ENCODE data around the gene PLA2G2C.

The PLA2G2C gene

DNA sequence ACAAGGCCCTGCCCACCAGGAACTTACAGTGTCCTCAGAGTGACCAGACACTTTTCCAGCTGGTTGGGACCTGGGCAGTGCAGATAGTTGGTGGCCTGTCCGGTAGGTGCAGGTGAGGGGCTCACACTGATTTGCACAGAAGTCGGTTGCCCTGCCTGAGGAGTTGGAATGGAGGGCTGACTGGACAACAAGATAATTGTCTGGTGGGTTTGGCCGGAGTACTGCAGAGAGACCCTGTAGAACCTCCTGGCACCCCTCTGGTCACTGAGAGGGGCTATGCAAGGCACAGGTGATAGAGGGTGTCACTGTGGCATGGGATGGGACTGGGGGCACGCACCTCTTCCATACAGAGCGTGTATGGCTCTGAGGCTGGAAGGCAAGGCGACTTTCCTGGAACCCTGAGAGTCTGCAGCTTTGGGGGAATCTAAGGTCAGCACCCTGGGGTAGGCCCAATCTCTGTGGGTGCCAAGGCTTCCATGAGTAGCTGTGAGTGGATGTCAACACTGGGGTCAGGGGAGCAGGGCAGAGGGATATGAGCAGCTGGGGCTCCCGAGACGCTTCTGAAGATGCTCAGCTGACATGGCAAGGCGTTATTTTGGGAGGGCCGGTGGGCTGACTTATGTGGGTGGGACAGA lies 59.4 kb downstream of the PLA2G2C start:
- Histone ChIP-seq H3K36me3 (ENCODE audit: control insufficient read depth, insufficient read depth, low read length) (no peaks in the 10 kb centered on the region), H3K9ac (no peak overlapping the region), H3K27ac (no peak overlapping the region), H3K79me2 (no peaks in the 10 kb centered on the region), H3K9me3 (ENCODE audit: control insufficient read depth, low read length) (no peaks in the 10 kb centered on the region), H3K27me3 (ENCODE audit: control insufficient read depth, insufficient read depth, low read length) (no peaks in the 10 kb centered on the region), H3K4me2 (ENCODE audit: low read length) (no peak overlapping the region), H3K4me3 (ENCODE audit: low read depth, low read length) (no peak overlapping the region), H2AFZ (no peak overlapping the region), H3K4me1 (no peaks in the 10 kb centered on the region)
- TF ChIP-seq, protein P1, sequence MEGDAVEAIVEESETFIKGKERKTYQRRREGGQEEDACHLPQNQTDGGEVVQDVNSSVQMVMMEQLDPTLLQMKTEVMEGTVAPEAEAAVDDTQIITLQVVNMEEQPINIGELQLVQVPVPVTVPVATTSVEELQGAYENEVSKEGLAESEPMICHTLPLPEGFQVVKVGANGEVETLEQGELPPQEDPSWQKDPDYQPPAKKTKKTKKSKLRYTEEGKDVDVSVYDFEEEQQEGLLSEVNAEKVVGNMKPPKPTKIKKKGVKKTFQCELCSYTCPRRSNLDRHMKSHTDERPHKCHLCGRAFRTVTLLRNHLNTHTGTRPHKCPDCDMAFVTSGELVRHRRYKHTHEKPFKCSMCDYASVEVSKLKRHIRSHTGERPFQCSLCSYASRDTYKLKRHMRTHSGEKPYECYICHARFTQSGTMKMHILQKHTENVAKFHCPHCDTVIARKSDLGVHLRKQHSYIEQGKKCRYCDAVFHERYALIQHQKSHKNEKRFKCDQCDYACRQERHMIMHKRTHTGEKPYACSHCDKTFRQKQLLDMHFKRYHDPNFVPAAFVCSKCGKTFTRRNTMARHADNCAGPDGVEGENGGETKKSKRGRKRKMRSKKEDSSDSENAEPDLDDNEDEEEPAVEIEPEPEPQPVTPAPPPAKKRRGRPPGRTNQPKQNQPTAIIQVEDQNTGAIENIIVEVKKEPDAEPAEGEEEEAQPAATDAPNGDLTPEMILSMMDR (IDR thresholded peaks at IDR 0.05): no peak

DNA sequence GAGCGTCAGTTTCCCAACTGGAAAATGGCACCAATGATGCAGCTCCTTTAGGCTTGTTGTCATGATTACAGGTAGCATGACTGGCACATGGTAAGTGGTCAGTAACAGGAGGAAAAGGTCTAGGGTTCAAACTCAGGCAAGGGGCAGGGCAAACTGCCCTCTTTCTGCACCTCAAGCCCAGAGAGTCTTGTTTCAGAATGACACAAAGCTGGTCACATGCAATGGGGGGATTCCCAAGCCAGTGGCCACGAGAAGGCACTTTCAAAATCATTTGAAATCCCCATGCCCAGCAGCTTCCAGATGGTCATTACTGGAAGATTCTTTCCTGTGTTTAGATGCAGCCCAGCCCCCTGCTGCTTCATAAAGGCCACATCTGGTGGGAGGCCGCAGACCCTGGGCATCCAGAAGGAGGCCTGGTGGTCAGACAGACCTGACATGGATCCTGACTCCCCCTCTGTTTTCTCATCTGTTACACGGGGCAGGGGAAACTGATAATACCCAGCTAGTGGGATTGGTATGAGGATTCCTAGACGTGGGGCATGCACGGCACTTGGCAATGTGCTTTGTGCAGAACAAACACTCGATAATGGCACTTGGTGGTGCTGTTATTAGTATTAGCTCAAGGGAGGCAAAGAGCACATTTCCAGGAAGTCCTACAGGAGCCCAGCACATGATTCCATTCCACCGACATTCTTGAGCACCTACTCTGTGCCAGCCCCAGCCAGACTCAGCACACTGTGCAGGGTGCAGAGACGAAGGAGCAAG lies 60.1 kb downstream of the PLA2G2C start:
- Histone ChIP-seq H3K79me2 (no peaks in the 10 kb centered on the region), H3K9me3 (ENCODE audit: control insufficient read depth, low read length) (no peaks in the 10 kb centered on the region), H3K4me3 (ENCODE audit: low read depth, low read length) (no peak overlapping the region), H3K4me1 (no peaks in the 10 kb centered on the region), H3K27ac (no peak overlapping the region), H3K9ac (no peak overlapping the region), H3K36me3 (ENCODE audit: control insufficient read depth, insufficient read depth, low read length) (no peaks in the 10 kb centered on the region), H2AFZ (no peak overlapping the region), H3K4me2 (ENCODE audit: low read length) (no peak overlapping the region), H3K27me3 (ENCODE audit: control insufficient read depth, insufficient read depth, low read length) (no peaks in the 10 kb centered on the region)
- TF ChIP-seq, protein P1 (IDR thresholded peaks at IDR 0.05): no peak

DNA sequence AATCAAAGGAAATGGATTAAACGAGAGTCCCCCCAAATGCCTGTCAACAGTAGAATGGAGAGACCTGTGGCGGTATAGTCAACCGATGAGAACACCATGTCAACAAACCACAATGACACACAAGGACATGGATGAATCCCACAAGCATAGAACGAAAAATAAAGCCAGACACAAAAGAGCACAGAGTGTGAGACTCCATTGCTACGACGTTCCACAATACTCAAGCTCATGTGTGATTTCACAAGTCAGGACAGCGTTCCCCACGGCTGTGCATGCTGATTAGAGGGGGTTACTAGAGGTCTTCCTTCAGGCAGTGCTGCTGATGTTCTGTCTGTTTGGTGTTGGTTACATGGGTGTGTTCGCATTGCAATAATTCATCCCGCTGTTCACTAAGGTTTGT lies 61.2 kb downstream of the PLA2G2C start:
- H3K4me1 ChIP-seq: no peaks in the 10 kb centered on the region
- no peak overlapping the region for H3K4me2 ChIP-seq (ENCODE audit: low read length)
- no peaks in the 10 kb centered on the region for H3K79me2 ChIP-seq
- no peak overlapping the region for H3K9ac ChIP-seq
- TF ChIP-seq, protein P1 (IDR thresholded peaks at IDR 0.05): no peak
- H3K4me3 ChIP-seq (ENCODE audit: low read depth, low read length): no peak overlapping the region
- no peaks in the 10 kb centered on the region for H3K27me3 ChIP-seq (ENCODE audit: control insufficient read depth, insufficient read depth, low read length)
- H3K36me3 ChIP-seq (ENCODE audit: control insufficient read depth, insufficient read depth, low read length): no peaks in the 10 kb centered on the region
- no peaks in the 10 kb centered on the region for H3K9me3 ChIP-seq (ENCODE audit: control insufficient read depth, low read length)
- no peak overlapping the region for H2AFZ ChIP-seq
- no peak overlapping the region for H3K27ac ChIP-seq

DNA sequence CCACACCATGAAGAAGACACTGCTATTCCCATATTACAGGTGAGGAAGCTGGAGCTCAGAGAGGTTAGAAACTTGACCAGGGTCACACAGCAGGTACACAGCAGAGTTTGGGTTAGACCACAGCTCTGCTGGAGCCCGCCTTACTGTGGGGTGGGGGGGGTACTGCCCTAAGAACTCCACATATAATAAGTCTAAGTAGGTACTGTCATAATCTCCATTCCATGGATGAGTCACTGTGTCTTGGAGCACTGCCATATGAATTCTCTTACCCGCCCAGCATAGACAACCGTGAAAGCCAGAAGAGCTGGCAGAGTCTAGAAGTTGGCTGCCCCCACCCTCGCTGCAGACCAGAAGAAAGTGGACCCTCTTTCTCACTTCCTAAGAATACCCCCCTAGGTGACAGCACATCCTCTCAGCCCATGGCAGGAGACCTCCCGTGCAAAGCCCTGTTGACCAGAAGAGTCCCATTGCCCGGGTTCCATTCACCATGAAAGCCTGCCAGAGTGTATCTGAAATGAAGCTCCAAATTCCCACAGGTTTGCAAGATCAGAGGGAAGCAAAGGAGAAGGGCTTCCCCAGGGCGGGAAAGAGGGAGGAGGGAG lies 61.8 kb downstream of the PLA2G2C start:
- Histone ChIP-seq H3K4me3 (ENCODE audit: low read depth, low read length) (no peak overlapping the region), H3K36me3 (ENCODE audit: control insufficient read depth, insufficient read depth, low read length) (no peaks in the 10 kb centered on the region), H3K4me2 (ENCODE audit: low read length) (no peak overlapping the region), H3K9ac (no peak overlapping the region), H3K4me1 (no peaks in the 10 kb centered on the region), H3K27me3 (ENCODE audit: control insufficient read depth, insufficient read depth, low read length) (no peaks in the 10 kb centered on the region), H3K27ac (no peak overlapping the region), H3K9me3 (ENCODE audit: control insufficient read depth, low read length) (no peaks in the 10 kb centered on the region), H3K79me2 (no peaks in the 10 kb centered on the region), H2AFZ (no peak overlapping the region)
- TF ChIP-seq, protein P1 (IDR thresholded peaks at IDR 0.05): no peak
